ENCODE data around the gene ILK. TPM values are rescaled to one million over a fixed set of nuclear protein-coding genes. Genes with fewer than 3 reads are reported as not detected.

The ILK gene
- total and polyA plus RNA-seq, 11 donors, result 177 to 288 (median 222) TPM

DNA sequence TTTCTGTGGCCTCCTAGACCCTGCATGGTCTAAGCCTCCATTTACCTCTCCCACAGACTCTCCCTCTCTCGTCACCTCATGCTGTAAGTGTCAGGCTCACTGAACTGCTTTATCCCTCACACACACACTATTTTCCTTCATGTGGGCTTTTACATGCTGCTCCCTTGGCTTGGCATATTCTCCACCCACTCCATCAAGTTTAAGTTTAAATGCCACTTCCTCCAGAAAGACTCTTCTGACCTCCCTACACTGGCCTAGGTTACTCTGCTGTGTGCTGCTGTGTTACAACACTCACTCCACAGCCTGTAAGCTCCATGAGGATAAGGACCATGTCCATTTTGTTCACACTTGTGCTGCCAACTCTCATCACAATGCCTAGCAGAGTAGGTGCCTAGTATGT is 49.5 kb downstream of the ILK start:
- Histone ChIP-seq H3K27ac (peak overlapping the region in 1 of 12 donors; percentile 83), H3K4me1 (peaks cover under 1 to 63% (median 25%) of the 10 kb centered on the region in 12 donors), H3K27me3 (peaks cover 0 to 8% (median 0%) of the 10 kb centered on the region in 9 donors), H3K4me3 (no peak overlapping the region), H3K36me3 (no peaks in the 10 kb centered on the region), H3K9me3 (no peaks in the 10 kb centered on the region)
- no peak for ATAC-seq
- no peak for DNase-seq
- intact Hi-C loops (cut with DNase I), result no loop called here
- TF ChIP-seq, protein P1, sequence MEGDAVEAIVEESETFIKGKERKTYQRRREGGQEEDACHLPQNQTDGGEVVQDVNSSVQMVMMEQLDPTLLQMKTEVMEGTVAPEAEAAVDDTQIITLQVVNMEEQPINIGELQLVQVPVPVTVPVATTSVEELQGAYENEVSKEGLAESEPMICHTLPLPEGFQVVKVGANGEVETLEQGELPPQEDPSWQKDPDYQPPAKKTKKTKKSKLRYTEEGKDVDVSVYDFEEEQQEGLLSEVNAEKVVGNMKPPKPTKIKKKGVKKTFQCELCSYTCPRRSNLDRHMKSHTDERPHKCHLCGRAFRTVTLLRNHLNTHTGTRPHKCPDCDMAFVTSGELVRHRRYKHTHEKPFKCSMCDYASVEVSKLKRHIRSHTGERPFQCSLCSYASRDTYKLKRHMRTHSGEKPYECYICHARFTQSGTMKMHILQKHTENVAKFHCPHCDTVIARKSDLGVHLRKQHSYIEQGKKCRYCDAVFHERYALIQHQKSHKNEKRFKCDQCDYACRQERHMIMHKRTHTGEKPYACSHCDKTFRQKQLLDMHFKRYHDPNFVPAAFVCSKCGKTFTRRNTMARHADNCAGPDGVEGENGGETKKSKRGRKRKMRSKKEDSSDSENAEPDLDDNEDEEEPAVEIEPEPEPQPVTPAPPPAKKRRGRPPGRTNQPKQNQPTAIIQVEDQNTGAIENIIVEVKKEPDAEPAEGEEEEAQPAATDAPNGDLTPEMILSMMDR (IDR thresholded peaks at IDR 0.05), result no peak
- TF ChIP-seq POLR2A (IDR thresholded peaks at IDR 0.05), result no peak
- 96 to 98% (median 97%) methylated on average over 1 of the region's 1 CpG for WGBS, 4 donors

DNA sequence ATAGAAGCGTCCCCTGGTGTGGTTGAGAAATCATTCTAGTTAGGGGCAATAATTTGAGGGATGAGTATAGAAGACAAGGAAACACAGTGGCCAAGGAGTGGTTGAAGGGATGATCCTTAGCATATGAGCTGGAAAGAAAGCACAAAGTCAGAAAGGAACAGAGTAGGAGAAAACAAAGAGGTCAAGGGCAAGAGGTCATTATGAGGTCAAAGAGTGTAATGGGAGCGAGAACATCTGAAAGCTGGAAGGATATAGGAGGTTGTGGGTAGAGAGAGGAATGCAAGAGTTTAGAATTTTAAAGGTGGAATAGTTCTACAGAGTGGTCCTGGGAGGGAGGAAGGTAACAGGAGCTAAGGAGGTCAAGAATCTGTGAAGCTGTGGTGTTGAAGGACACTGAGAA is 50.1 kb downstream of the ILK start:
- intact Hi-C loops (cut with DNase I), result no loop called here
- TF ChIP-seq POLR2A (IDR thresholded peaks at IDR 0.05), result no peak
- TF ChIP-seq, protein P1 (IDR thresholded peaks at IDR 0.05), result no peak
- no peaks in the 10 kb centered on the region for H3K36me3 ChIP-seq
- DNase-seq (no peak), ATAC-seq (no peak)
- peaks cover 0 to 57% (median 20%) of the 10 kb centered on the region in 12 donors for H3K4me1 ChIP-seq
- 91 to 96% (median 93%) methylated on average over 2 of the region's 2 CpGs for WGBS, 4 donors
- H3K4me3 ChIP-seq, result no peak overlapping the region
- peak overlapping the region in 1 of 12 donors; percentile 83 for H3K27ac ChIP-seq
- no peaks in the 10 kb centered on the region for H3K9me3 ChIP-seq
- H3K27me3 ChIP-seq, result peaks cover 0 to 8% (median 0%) of the 10 kb centered on the region in 9 donors

DNA sequence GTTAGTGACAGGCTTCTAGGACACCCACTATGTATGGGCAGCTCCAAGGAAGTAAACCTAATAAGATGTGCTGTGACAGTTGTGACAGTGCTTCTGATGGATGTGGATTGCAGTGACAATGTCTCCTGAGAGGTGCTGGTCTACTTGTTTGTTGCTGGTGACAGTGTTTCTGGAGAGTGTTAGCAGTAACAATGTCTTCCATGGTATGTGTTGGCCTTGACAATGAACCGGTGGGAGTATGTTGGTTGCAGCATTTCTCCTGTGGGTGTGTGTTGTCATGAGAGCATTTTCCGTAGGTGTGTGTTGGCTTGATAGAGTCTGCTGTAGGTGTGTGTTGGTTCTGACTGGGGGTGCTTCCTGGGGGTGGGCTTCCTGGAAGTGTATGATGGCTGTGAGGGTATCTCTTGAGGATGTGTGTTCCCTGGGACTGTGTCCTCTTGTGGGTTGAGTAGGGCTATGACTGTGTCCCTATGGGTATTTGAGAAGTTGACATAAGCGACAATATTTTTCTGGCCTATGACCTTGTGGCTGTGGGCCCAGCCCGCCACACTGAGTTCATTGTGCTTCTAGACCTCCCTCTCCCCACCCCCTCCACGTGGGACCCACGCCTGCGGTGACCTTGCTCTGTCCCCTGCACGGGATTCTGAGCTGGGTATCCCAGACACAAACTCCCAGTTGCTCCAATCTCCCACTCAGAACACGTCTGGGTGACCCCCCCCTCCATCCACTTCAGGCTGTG is 50.9 kb downstream of the ILK start:
- intact Hi-C loops (cut with DNase I), result loop anchor here in 1 of 10 donors (5.0 kb wide), 1 partner anchor 42 kb away; the partner anchor contains the start of gene TAF10
- peak in 2 of 5 donors; percentile 45 to 62 for DNase-seq
- Histone ChIP-seq H3K27me3 (peaks cover 0 to 8% (median 0%) of the 10 kb centered on the region in 9 donors), H3K9me3 (no peaks in the 10 kb centered on the region), H3K4me3 (peak overlapping the region in 11 of 12 donors; percentile 37 to 68 (median 56)), H3K27ac (peak overlapping the region in 11 of 12 donors; percentile 20 to 93 (median 83)), H3K36me3 (no peaks in the 10 kb centered on the region), H3K4me1 (peaks cover 0 to 51% (median 18%) of the 10 kb centered on the region in 12 donors)
- ATAC-seq, result peak; percentile 13 to 68 (median 36)
- TF ChIP-seq POLR2A (IDR thresholded peaks at IDR 0.05), result no peak
- TF ChIP-seq, protein P1 (IDR thresholded peaks at IDR 0.05), result no peak
- 27 to 41% (median 29%) methylated on average over 9 of the region's 9 CpGs for WGBS, 4 donors

DNA sequence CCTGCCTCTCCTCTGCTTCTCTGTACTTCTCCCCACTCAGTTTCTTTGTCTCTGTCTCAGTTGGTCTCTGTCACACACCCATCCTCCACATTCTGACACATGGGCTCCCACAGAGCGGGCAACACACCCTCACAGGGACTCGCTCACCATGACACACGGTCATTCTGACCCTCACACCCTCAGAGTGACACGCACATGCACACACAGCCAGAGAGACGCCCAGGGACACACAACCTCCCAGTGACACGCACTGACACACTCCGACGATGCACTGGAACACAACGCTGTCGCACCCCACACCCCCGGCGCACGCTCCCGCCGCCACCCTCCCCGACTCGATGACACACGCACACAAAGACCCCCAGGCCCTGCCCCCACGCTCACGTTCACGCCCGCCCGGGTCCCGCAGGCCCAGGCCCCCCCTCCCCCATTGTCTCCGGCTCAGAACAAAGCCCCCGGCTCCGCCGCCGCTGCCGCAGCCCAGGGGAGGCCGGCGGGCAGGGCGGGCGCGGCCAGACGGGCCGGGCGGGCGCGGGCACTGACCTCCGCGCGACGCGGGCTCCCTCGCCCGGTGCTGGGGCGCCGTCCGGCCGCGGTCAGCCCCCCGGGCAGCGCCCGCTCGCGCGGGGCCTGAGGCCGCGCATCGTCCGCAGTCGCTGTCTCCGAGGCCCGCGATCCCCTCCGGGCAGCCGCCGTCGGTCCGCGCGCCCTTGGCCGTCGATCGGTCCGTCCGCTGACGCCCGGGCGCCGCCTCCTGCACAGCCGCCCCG is 51.6 kb downstream of the ILK start:
- Histone ChIP-seq H3K27ac (peak overlapping the region; percentile 1 to 93 (median 81)), H3K36me3 (no peaks in the 10 kb centered on the region), H3K4me1 (peaks cover 0 to 51% (median 18%) of the 10 kb centered on the region in 12 donors), H3K4me3 (peak overlapping the region; percentile 20 to 68 (median 55)), H3K27me3 (peaks cover 0 to 8% (median 0%) of the 10 kb centered on the region in 9 donors), H3K9me3 (no peaks in the 10 kb centered on the region)
- peak; percentile 30 to 58 (median 53) for ATAC-seq
- intact Hi-C loops (cut with DNase I), result loop anchor here in 1 of 10 donors (5.0 kb wide), 1 partner anchor 43 kb away; the partner anchor contains the start of gene TAF10
- 1 to 16% (median 5%) methylated on average over 7 to 84 of the region's 84 CpGs for WGBS, 4 donors
- no peak for TF ChIP-seq POLR2A (IDR thresholded peaks at IDR 0.05)
- DNase-seq, result peak in 4 of 5 donors; percentile 42 to 64 (median 50)

All from heart left ventricle (tissue), 16 donors.